HG03558 (cell line): ENCODE results near the gene TMEM115.
"Not testable (repeated sequence)": the region's sequence is repeated elsewhere in the genome, so short reads cannot be mapped to it uniquely, and the experiment has no call there.

ENCODE experiments used
- ATAC-seq: cut with Tn5 transposase; IDR thresholded peaks from one replicate; pipeline ENCODE4 v1.9.1; 2021; ENCODE audit warnings: moderate number of reproducible peaks; ENCODE audit not compliant: unreplicated experiment; ENCODE audit errors: extremely low read depth

TMEM115 gene

GRCh38 chr3:50320853-50321335 lies 38.4 kb downstream of the TMEM115 start:
- peak; percentile 21 for ATAC-seq

DNA sequence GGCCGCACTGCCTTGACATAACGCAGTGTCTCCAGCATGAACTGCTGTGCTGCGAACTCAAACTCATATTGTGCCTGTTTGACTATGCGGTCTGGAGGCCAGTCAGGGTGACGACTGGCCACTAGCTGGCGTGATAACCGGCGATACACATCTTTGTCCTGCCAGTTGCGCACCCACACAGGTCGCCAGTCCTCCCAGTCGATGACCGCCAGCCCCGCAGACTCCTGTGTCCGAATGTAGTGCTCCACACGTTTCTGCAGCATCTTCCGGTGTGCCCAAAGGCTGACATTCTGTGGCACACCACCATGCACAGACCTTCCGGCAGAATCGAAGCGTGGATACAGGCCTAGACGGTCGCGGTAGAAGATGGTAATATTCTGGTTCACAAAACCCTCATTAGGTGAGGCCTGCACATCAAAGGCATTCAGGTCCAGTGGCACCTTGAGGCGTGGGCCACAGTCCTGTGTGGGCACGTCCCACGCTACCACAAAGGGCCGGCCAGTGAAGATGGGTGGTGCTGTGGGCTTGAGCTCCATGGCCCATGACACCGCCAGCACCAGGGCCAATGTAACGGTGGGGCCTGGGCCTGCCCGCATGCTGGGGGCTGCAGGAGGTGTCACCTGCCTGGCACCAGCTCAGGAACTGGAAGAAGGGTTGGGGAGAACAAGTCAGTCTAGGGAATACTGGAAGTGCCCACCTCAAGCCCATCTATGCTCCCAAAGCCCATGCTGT lies 39.3 kb downstream of the TMEM115 start:
- no peak for ATAC-seq

DNA sequence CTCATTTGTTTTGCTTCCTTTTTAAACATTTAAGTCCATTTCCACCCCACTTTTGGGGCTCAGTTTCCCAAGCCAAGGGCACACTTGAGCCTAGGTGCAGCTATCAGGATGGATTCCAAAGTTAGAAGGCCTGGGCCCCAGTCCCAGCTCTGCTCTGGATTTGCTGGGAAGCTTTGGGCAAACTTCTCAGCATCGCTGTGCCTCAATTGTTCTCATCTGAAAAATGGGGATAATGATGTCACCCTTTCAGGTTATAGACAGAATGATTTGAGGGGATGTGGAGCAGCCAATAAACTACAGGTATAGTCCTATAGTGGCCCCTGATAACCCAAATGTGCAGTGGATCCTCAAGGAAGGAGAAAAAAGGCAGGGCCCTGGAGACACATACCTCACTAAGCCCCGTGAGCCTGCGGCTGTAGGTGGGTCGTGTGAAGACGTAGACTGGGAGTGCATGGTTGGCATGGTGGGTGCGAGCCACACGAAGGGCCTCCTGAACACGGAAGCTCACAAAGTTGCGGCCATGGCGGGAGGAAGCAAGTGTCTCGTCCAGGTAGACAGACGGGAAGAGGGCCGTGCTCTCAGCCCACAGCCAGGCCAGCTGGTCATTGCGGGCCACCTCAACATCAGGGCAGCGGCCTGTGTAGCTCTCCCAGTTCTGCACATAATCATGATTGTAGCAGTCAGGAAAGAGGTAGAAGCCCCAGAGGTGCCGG lies 40.0 kb downstream of the TMEM115 start:
- no peak for ATAC-seq

DNA sequence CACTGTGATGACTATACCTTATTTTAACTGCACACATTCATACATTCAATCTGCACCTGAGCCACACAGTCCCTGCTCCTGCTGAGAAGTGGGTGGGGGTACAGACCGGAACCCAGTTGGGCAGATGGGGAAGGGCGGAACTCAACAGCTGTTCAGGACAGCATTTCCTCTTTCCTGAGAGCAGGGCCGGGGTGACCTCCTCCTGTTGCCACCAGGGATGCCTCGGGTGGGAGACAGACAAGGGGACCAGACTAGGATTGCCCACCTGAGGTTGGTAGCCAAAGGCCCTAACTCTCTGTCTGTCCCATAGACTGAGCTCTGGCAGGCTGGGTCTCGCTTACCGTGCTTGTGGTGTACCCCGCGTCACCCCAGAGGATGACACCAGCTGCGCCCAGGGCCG lies 40.7 kb downstream of the TMEM115 start:
- no peak for ATAC-seq

DNA sequence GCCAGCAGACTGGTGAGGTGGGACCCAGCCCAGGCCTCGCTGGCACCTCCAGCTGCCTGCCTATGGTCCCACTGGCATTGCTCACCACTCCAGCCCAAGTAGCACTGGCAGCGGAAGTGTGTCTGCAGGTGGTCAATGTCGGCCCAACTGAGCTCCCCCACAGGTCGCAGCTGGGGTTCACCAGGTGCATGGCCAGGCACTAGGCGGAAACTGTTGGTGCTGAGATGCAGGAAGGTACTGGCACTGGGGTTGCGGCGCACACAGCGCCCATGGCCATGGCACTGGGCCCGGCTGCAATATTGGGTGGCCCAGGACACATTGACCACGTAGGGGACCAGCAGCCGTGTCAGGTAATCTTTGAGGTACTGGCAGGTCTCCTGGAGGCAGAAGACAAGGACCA lies 41.2 kb downstream of the TMEM115 start:
- ATAC-seq, result no peak

GRCh38 chr3:50317300-50317699 lies 42.0 kb downstream of the TMEM115 start:
- no peak for ATAC-seq

GRCh38 chr3:50316657-50317242 lies 42.6 kb downstream of the TMEM115 start:
- ATAC-seq, result no peak

DNA sequence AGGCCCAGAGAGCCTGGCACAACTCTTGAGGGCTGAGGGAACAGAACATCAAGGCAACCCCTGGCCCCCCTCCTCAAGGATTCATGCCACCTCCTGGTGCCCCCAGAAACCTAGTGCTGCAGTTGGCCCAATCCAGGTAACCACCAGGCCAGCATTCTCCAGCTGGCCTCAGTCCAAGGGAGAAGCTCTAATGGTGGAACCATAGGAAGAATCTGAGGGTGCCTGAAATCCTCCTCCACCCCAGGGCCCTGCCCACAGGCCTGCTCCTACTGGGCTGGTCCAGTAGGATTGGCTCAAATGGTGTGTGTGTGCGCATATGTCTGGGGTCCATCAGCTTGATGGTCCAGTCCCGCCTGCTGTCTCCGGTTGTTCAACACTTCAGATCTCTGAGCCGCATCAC lies 44.5 kb downstream of the TMEM115 start:
- ATAC-seq, result no peak

- ATAC-seq, result no peak
Observed at GRCh38 chr3:50314342-50314741, 45.0 kb downstream of the TMEM115 start.

GRCh38 chr3:50312041-50312440 lies 47.3 kb downstream of the TMEM115 start:
- ATAC-seq, result not testable (repeated sequence)
